A673 (cell line): ENCODE results near the gene CARS1. TPM values are rescaled to one million over a fixed set of nuclear protein-coding genes. Genes with fewer than 3 reads are reported as not detected.
"Not testable (repeated sequence)": the region's sequence is repeated elsewhere in the genome, so short reads cannot be mapped to it uniquely, and the experiment has no call there.

Experiments used
- BruUV-seq: library from RNA; stranded (reverse); fragments of 400-500 nt; replicated peaks from 2 replicates; lab custom pipeline; 2021; lab: Mats Ljungman, UMichigan
- CTCF ChIA-PET: fragments of 300-600 bp; sonication (Branson Sonifier 250); formaldehyde crosslinking; loops from one replicate; lab custom pipeline; 2022; ENCODE audit warnings: antibody characterized with exemption; lab: Charles Lee
- POLR2A ChIA-PET: fragments of 300-600 bp; sonication (Branson Sonifier 250); formaldehyde crosslinking; loops from one replicate; lab custom pipeline; 2022; ENCODE audit warnings: antibody characterized with exemption; ENCODE audit not compliant: low non-redundant PET; lab: Charles Lee
- DNase-seq: peaks from one replicate; pipeline ENCODE4 v3.0.0-alpha.2; 2015; ENCODE audit warnings: low spot score
- H3K27ac ChIP-seq: fragments of 200-600 bp; sonication (generic); 2 replicates; pipeline ENCODE4 v1.5.1; 2016; ENCODE audit warnings: mixed run types, low read depth, mild to moderate bottlenecking, mixed read lengths, antibody characterized with exemption, low read length; ENCODE audit not compliant: poor library complexity, severe bottlenecking
- H3K27me3 ChIP-seq: fragments of 200-600 bp; sonication (generic); replicated peaks from 2 replicates; pipeline ENCODE4 v1.6.1; 2017; ENCODE audit warnings: mixed run types, low read depth, mild to moderate bottlenecking, mixed read lengths, antibody characterized with exemption, low read length; ENCODE audit not compliant: insufficient read depth, poor library complexity
- H3K36me3 ChIP-seq: fragments of 200-600 bp; sonication (generic); 2 replicates; pipeline ENCODE4 v1.6.1; 2016; ENCODE audit warnings: mixed run types, mild to moderate bottlenecking, mixed read lengths, antibody characterized with exemption, low read length; ENCODE audit not compliant: insufficient read depth, poor library complexity, severe bottlenecking
- H3K4me1 ChIP-seq: fragments of 200-600 bp; sonication (generic); 2 replicates; pipeline ENCODE4 v1.6.1; 2017; ENCODE audit warnings: mixed run types, mild to moderate bottlenecking, mixed read lengths, antibody characterized with exemption, low read length; ENCODE audit not compliant: insufficient read depth, poor library complexity, severe bottlenecking
- H3K4me3 ChIP-seq: fragments of 200-600 bp; sonication (generic); 2 replicates; pipeline ENCODE4 v1.5.1; 2016; ENCODE audit warnings: low read depth, mixed run types, mild to moderate bottlenecking, mixed read lengths, low read length; ENCODE audit not compliant: poor library complexity, severe bottlenecking
- H3K9me3 ChIP-seq: fragments of 200-600 bp; sonication (generic); 2 replicates; pipeline ENCODE4 v1.6.1; 2016; ENCODE audit warnings: mixed run types, low read depth, mild to moderate bottlenecking, mixed read lengths, antibody characterized with exemption, low read length; ENCODE audit not compliant: poor library complexity, severe bottlenecking
- EZH2 ChIP-seq: fragments of 200-600 bp; sonication (generic); IDR thresholded peaks from 2 replicates; pipeline ENCODE4 v1.6.1; 2017; ENCODE audit warnings: borderline replicate concordance, low read depth, mild to moderate bottlenecking, mixed read lengths, antibody characterized with exemption, low read length; ENCODE audit not compliant: poor library complexity, severe bottlenecking
- intact Hi-C: fragments of 100-400 bp; cut with micrococcal nuclease; formaldehyde crosslinking; loops from one replicate; pipeline ENCODE4 v1.10.0; 2022; ENCODE audit not compliant: unreplicated experiment
- total RNA-seq: library from RNA; stranded (reverse); gene quantifications from 2 replicates; pipeline ENCODE4 v1.2.3, GENCODE V29; 2021
- TF ChIP-seq, protein P1 (sequence below): fragments of 300-800, 200-600 bp; sonication (generic); conservative IDR thresholded peaks from 2 replicates; pipeline ENCODE4 v1.5.1; 2017; ENCODE audit warnings: low read depth, mild to moderate bottlenecking, antibody characterized with exemption, low read length, moderate library complexity, mixed read lengths

Gene CARS1
- total RNA-seq, 1 experiment from 2014 or later = 76.4 TPM

DNA sequence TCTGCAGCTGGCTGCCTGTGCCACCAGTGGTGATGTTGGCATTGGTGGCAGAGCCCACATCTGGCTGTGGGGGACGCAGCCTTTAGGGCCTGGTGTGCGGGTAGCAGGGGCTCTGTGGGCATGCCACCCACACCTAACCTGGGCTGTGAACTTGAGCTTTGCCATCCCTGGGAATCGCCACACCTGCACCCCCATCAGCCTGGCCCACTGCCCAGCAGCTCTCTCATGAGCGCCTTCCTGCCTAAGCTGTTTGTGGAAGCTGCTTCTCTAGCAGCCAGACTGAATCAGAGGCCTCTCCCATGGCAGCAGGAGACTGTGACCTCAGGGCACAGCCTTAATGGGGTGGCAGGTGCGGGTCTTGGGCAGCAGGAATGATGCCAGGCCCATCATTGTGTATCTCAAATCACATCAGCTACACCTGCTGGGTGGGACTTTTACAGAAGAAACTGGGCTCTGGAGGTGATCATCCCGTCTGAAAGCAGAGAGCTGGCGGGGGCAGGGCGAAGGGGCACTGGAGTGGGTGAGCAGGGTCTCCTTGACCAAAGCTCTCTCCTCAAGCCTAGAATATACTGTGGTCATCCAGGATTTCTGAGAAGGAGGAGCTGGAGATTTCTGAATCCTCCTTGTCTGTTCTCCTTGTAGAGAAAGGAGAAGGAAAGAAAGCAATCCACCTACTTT, 17.8 kb upstream of the CARS1 start:
- ChIA-PET CTCF (no interaction called here), POLR2A (no interaction called here)
- Histone ChIP-seq H3K4me1 (peaks cover 10% of the 10 kb centered on the region), H3K4me3 (no peak overlapping the region), H3K27ac (no peak overlapping the region), H3K36me3 (no peaks in the 10 kb centered on the region), H3K27me3 (no peaks in the 10 kb centered on the region), H3K9me3 (no peaks in the 10 kb centered on the region)
- TF ChIP-seq, protein P1, sequence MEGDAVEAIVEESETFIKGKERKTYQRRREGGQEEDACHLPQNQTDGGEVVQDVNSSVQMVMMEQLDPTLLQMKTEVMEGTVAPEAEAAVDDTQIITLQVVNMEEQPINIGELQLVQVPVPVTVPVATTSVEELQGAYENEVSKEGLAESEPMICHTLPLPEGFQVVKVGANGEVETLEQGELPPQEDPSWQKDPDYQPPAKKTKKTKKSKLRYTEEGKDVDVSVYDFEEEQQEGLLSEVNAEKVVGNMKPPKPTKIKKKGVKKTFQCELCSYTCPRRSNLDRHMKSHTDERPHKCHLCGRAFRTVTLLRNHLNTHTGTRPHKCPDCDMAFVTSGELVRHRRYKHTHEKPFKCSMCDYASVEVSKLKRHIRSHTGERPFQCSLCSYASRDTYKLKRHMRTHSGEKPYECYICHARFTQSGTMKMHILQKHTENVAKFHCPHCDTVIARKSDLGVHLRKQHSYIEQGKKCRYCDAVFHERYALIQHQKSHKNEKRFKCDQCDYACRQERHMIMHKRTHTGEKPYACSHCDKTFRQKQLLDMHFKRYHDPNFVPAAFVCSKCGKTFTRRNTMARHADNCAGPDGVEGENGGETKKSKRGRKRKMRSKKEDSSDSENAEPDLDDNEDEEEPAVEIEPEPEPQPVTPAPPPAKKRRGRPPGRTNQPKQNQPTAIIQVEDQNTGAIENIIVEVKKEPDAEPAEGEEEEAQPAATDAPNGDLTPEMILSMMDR = no peak
- intact Hi-C loops = no loop called here
- BruUV-seq = no TSS peak
- DNase-seq = no peak

DNA sequence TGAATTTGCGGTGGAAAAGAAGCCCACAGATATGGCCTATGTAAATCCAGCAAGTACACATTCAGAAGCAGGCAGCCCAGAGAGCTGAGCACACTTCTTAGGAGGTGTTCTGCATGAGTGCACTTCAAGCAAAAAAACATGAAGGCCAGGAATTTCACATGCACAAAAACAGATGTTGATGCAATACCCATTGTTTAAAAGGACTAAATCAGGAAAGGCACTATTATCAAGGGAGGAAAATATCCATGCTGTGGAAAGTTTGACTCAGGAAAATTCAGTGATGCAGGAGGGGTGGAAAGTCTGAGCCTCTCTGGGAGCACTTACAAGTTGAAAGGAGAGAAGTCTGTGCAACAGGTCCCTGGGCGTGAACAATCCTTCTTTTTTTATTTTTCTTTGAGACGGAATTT, 15.8 kb upstream of the CARS1 start:
- Histone ChIP-seq H3K27me3 (no peaks in the 10 kb centered on the region), H3K27ac (no peak overlapping the region), H3K9me3 (no peaks in the 10 kb centered on the region), H3K4me1 (peaks cover 10% of the 10 kb centered on the region), H3K4me3 (no peak overlapping the region), H3K36me3 (no peaks in the 10 kb centered on the region)
- peak; percentile 72 for DNase-seq
- CTCF ChIA-PET = interaction anchor here (0.7 kb wide), 1 partner anchor 9 kb away, joined by 3 read pairs; no protein-coding TSS in a partner anchor
- POLR2A ChIA-PET = no interaction called here
- intact Hi-C loops = no loop called here
- no TSS peak for BruUV-seq
- TF ChIP-seq EZH2 = no peak
- TF ChIP-seq, protein P1 = no peak

DNA sequence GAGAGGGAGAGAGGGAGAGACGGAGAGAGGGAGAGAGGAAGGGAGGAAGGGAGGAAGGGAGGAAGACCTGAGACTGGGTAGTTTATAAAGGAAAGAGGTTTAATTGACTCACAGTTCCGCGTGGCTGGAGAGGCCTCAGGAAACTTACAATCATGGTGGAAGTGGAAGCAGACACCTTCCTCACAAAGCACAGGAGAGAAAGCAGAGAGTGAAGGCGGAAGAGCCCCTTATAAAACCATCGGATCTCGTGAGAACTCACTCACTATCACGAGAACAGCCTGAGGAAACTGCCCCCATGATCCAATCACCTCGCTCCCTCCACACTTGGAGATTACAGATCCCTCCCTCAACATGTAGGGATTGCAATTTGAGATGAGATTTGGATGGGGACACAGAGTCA, 12.2 kb upstream of the CARS1 start:
- no TSS peak for BruUV-seq
- ChIA-PET POLR2A (no interaction called here), CTCF (no interaction called here)
- no peak overlapping the region for H3K4me3 ChIP-seq
- H3K9me3 ChIP-seq = no peaks in the 10 kb centered on the region
- H3K4me1 ChIP-seq = peaks cover 10% of the 10 kb centered on the region
- intact Hi-C loops = no loop called here
- no peaks in the 10 kb centered on the region for H3K36me3 ChIP-seq
- no peaks in the 10 kb centered on the region for H3K27me3 ChIP-seq
- TF ChIP-seq, protein P1 = no peak
- no peak for TF ChIP-seq EZH2
- H3K27ac ChIP-seq = no peak overlapping the region
- no peak for DNase-seq

DNA sequence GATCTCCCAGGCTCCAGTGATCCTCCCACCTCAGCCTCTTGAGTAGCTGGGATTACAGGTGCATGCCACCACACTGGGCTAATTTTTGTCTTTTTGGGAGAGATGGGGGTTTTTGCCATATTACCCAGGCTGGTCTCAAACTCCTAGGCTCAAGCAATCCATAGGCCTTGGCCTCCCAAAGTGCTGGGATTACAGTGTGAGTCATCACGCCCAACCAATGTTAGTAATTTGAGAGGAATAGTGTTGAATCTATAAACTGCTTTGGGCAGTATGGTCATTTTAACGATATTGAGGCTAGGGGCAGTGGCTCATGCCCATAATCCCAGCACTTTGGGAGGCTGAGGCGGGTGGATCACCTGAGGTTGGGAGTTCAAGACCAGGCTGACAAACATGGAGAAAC, 9.1 kb upstream of the CARS1 start:
- intact Hi-C loops, H3K36me3 ChIP-seq, H3K4me3 ChIP-seq, BruUV-seq, H3K27me3 ChIP-seq, CTCF ChIA-PET, H3K27ac ChIP-seq, H3K4me1 ChIP-seq, POLR2A ChIA-PET, H3K9me3 ChIP-seq, DNase-seq: not testable (repeated sequence)

DNA sequence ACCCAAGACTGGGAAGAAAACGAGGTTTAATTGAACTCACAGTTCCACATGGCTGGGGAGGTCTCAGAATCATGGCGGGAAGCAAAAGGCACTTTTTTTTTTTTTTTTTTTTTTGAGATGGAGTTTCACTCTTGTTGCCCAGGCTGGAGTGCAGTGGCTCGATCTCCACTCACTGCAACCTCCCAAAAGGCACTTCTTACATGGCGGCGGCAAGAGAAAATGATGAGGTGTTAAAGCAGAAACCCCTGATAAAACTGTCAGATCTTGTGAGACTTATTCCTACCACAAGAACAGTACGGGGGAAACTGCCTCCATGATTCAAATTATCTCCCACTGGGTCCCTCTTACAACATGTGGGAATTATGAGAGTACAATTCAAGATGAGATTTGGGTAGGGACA, 7.5 kb upstream of the CARS1 start:
- H3K27me3 ChIP-seq, H3K4me1 ChIP-seq, H3K9me3 ChIP-seq, H3K27ac ChIP-seq, CTCF ChIA-PET, H3K36me3 ChIP-seq, BruUV-seq, H3K4me3 ChIP-seq, POLR2A ChIA-PET, DNase-seq, intact Hi-C loops: not testable (repeated sequence)
